ENCODE data around the gene DLEU7.

Gene DLEU7

GRCh38 chr13:50788551-50789210, 54.8 kb downstream of the DLEU7 start:
- no peak for DNase-seq (ENCODE audit: low spot score)

GRCh38 chr13:50787316-50788195, 55.9 kb downstream of the DLEU7 start:
- no peak for DNase-seq (ENCODE audit: low spot score)

- DNase-seq (ENCODE audit: low spot score): no peak
These were observed 59.7 kb downstream of the DLEU7 start for GRCh38 chr13:50783717-50784290.

- no peak for DNase-seq (ENCODE audit: low spot score)
These were observed 60.4 kb downstream of the DLEU7 start for GRCh38 chr13:50783066-50783465.

GRCh38 chr13:50780201-50781015, 63.1 kb downstream of the DLEU7 start:
- DNase-seq (ENCODE audit: low spot score): no peak

- DNase-seq (ENCODE audit: low spot score): no peak
These were observed 63.9 kb downstream of the DLEU7 start for GRCh38 chr13:50779443-50780200.
